Liver (tissue), 9 donors: Measurements from ENCODE around the gene GNPTG. TPM values are rescaled to one million over a fixed set of nuclear protein-coding genes. Genes with fewer than 3 reads are reported as not detected.

Experiments
- DNase-seq: peaks from one replicate; pipeline ENCODE4 v3.0.0-alpha.2; 2017; ENCODE audit warnings: low spot score
- H3K27ac ChIP-seq, 2 donors: one replicate each; pipeline ENCODE4 v1.7.0; 2013; ENCODE audit warnings: inconsistent platforms in 2 of 2, low read length in 2 of 2, control low read depth in 1 of 2, low read depth in 1 of 2, mild to moderate bottlenecking in 1 of 2
- H3K27me3 ChIP-seq, 4 donors: one replicate each; pipeline versions ENCODE4 v1.6.1 to v1.7.0; 2013; ENCODE audit warnings: low read length in 3 of 4, inconsistent platforms in 1 of 4, mild to moderate bottlenecking in 1 of 4, moderate library complexity in 1 of 4; ENCODE audit not compliant: control insufficient read depth in 4 of 4, insufficient read depth in 4 of 4
- H3K36me3 ChIP-seq, 4 donors: one replicate each; pipeline versions ENCODE4 v1.6.1 to v1.7.0; 2013; ENCODE audit warnings: low read length in 3 of 4, mild to moderate bottlenecking in 3 of 4, low read depth in 1 of 4, moderate library complexity in 1 of 4; ENCODE audit not compliant: control insufficient read depth in 4 of 4, insufficient read depth in 3 of 4
- H3K4me1 ChIP-seq, 4 donors: one replicate each; pipeline versions ENCODE4 v1.6.1 to v1.7.0; 2013; ENCODE audit warnings: low read length in 3 of 4, mild to moderate bottlenecking in 3 of 4, moderate library complexity in 1 of 4; ENCODE audit not compliant: control insufficient read depth in 4 of 4, insufficient read depth in 4 of 4
- H3K4me3 ChIP-seq, 3 donors: one replicate each; pipeline versions ENCODE4 v1.6.1 to v1.7.0; 2013; ENCODE audit warnings: low read length in 3 of 3, control low read depth in 1 of 3, low read depth in 1 of 3, mild to moderate bottlenecking in 1 of 3
- H3K9ac ChIP-seq, 2 donors: one replicate each; pipeline ENCODE4 v1.7.0; 2013; ENCODE audit warnings: low read length in 2 of 2, mild to moderate bottlenecking in 2 of 2, moderate library complexity in 2 of 2, control low read depth in 1 of 2, low read depth in 1 of 2
- H3K9me3 ChIP-seq, 4 donors: one replicate each; pipeline versions ENCODE4 v1.6.1 to v1.7.0; 2013; ENCODE audit warnings: low read length in 3 of 4; ENCODE audit not compliant: control insufficient read depth in 4 of 4
- CTCF ChIP-seq: fragments of 150-350 bp; IDR thresholded peaks from 2 replicates; pipeline ENCODE4 v1.5.1; 2017; ENCODE audit warnings: improper control_type of control experiment, low read depth, low read length; ENCODE audit not compliant: missing input control
- EGR1 ChIP-seq, 2 donors: IDR thresholded peaks; 2 replicates each; pipeline ENCODE4 v1.6.1; 2016 to 2018; ENCODE audit warnings: antibody characterized with exemption in 2 of 2, low read depth in 2 of 2
- FOXA1 ChIP-seq: IDR thresholded peaks from 2 replicates; pipeline ENCODE4 v1.6.1; 2016; ENCODE audit warnings: antibody characterized with exemption
- FOXA2 ChIP-seq: IDR thresholded peaks from 2 replicates; pipeline ENCODE4 v1.6.1; 2016; ENCODE audit warnings: antibody characterized with exemption
- GABPA ChIP-seq, 2 donors: IDR thresholded peaks in 1 of 2; conservative IDR thresholded peaks in 1 of 2; 2 replicates each; pipeline ENCODE4 v1.6.1; 2016; ENCODE audit warnings: antibody characterized with exemption in 2 of 2, mild to moderate bottlenecking in 1 of 2, moderate library complexity in 1 of 2
- HNF4A ChIP-seq, 2 donors: conservative IDR thresholded peaks; 2 replicates each; pipeline ENCODE4 v1.6.1; 2016; ENCODE audit warnings: antibody characterized with exemption in 2 of 2, mild to moderate bottlenecking in 2 of 2
- HNF4G ChIP-seq: IDR thresholded peaks from 2 replicates; pipeline ENCODE4 v1.6.1; 2016; ENCODE audit warnings: antibody characterized with exemption
- JUND ChIP-seq, 2 donors: IDR thresholded peaks; 2 replicates each; pipeline ENCODE4 v1.6.1; 2016; ENCODE audit warnings: antibody characterized with exemption in 2 of 2
- NR2F2 ChIP-seq: IDR thresholded peaks from 2 replicates; pipeline ENCODE4 v1.6.1; 2016; ENCODE audit warnings: antibody characterized with exemption
- RAD21 ChIP-seq, 2 donors: IDR thresholded peaks; 2 replicates each; pipeline ENCODE4 v1.6.1; 2016; ENCODE audit warnings: antibody characterized with exemption in 2 of 2, mild to moderate bottlenecking in 2 of 2
- RXRA ChIP-seq, 2 donors: IDR thresholded peaks; 2 replicates each; pipeline ENCODE4 v1.6.1; 2017 to 2018; ENCODE audit warnings: antibody characterized with exemption in 2 of 2, mild to moderate bottlenecking in 1 of 2
- SP1 ChIP-seq: IDR thresholded peaks from 2 replicates; pipeline ENCODE4 v1.6.1; 2018; ENCODE audit warnings: antibody characterized with exemption, mild to moderate bottlenecking
- TAF1 ChIP-seq: conservative IDR thresholded peaks from 2 replicates; pipeline ENCODE4 v1.6.1; 2016; ENCODE audit warnings: antibody characterized with exemption, mild to moderate bottlenecking
- YY1 ChIP-seq: IDR thresholded peaks from 2 replicates; pipeline ENCODE4 v1.6.1; 2016; ENCODE audit warnings: antibody characterized with exemption, mild to moderate bottlenecking
- WGBS: extraction: QIAGEN DNeasy Blood & Tissue Kit; methylation state at CpG from one replicate; pipeline ENCODE4 v1.1.7; 2013; 5-methylcytosine and 5-hydroxymethylcytosine counted together
- polyA plus RNA-seq, 2 donors: library from polyadenylated mRNA; stranded (reverse) in 1 of 2; unstranded in 1 of 2; fragments of 200-250 nt in 1 of 2; fragments of >200 nt in 1 of 2; fragmentation: Nextera tagmentation in 1 of 2; extraction: Ambion mirVana in 1 of 2; gene quantifications; one replicate each; pipeline versions ENCODE4 v1.2.1 to v1.2.3, GENCODE V29; 2013 to 2015
- total RNA-seq, 2 donors: library from RNA; depleted of rRNA; stranded (reverse); fragments of >200 nt; gene quantifications; one replicate each; pipeline ENCODE4 v1.2.3, GENCODE V29; 2014
- TF ChIP-seq, protein P1 (sequence below): IDR thresholded peaks from 2 replicates; pipeline ENCODE4 v1.6.1; 2016; ENCODE audit warnings: antibody characterized with exemption
- TF ChIP-seq, protein P2 (sequence below): IDR thresholded peaks from 2 replicates; pipeline ENCODE4 v1.6.1; 2016; ENCODE audit warnings: antibody characterized with exemption, mild to moderate bottlenecking
- donor health status: healthy.
- donor health status: healthy.
- donor health status: healthy.
- donor health status: healthy.
- donor health status: healthy.

The GNPTG gene
- total and polyA plus RNA-seq, 4 donors, result 24.4 to 79.6 (median 41.0) TPM

DNA sequence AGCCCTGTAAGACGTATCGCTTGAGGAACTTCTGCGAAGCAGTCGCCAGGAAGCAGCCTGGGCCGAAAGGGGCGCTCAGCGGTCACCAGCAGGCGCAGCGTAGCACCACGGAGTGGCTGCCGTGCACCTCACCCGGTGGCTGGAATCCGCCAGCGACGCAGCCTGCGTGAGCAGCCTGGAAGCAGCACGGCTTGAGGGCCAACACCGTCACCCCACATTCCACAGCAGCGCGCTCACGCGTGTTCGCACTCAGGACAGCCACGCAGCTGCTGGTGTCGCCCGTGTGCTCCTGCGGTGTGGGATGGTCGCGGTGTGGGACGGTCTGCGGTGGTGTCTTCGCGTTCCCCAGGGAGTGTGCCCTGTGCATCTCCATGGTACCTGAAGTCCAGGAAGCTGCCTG lies 32.7 kb upstream of the GNPTG start:
- WGBS, result 95% methylated on average over 33 of the region's 33 CpGs
- Histone ChIP-seq H3K9me3 (no peaks in the 10 kb centered on the region), H3K27ac (no peak overlapping the region), H3K4me3 (no peak overlapping the region), H3K27me3 (no peaks in the 10 kb centered on the region), H3K9ac (no peak overlapping the region), H3K4me1 (peaks cover 0 to 2% (median 0%) of the 10 kb centered on the region in 4 donors), H3K36me3 (peaks cover 40 to 85% (median 47%) of the 10 kb centered on the region in 4 donors)
- TF ChIP-seq HNF4A (conservative IDR thresholded peaks at IDR 0.05) (no peak), FOXA1 (no peak)
- TF ChIP-seq, protein P1, sequence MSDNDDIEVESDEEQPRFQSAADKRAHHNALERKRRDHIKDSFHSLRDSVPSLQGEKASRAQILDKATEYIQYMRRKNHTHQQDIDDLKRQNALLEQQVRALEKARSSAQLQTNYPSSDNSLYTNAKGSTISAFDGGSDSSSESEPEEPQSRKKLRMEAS, result no peak
- no peak for DNase-seq

GRCh38 chr16:1320097-1320496 lies 31.6 kb upstream of the GNPTG start:
- Histone ChIP-seq H3K4me1 (no peaks in the 10 kb centered on the region), H3K36me3 (peaks cover 34 to 86% (median 48%) of the 10 kb centered on the region in 4 donors), H3K27ac (no peak overlapping the region), H3K9ac (no peak overlapping the region), H3K27me3 (no peaks in the 10 kb centered on the region), H3K9me3 (no peaks in the 10 kb centered on the region), H3K4me3 (no peak overlapping the region)
- 88% methylated on average over 12 of the region's 12 CpGs for WGBS
- no peak for TF ChIP-seq RAD21 (IDR thresholded peaks at IDR 0.05)
- TF ChIP-seq FOXA1, result no peak
- no peak for TF ChIP-seq NR2F2
- TF ChIP-seq EGR1 (IDR thresholded peaks at IDR 0.05; ENCODE audit: low read depth in 2 of 2), result no peak
- TF ChIP-seq FOXA2, result no peak
- TF ChIP-seq SP1, result no peak
- no peak for TF ChIP-seq JUND (IDR thresholded peaks at IDR 0.05)
- no peak for TF ChIP-seq RXRA (IDR thresholded peaks at IDR 0.05)
- no peak for TF ChIP-seq HNF4G
- no peak for TF ChIP-seq GABPA (IDR thresholded peaks at IDR 0.05 in 1 of 2, conservative IDR thresholded peaks at IDR 0.05 in 1 of 2)
- TF ChIP-seq YY1, result no peak
- TF ChIP-seq TAF1, result no peak
- no peak for TF ChIP-seq CTCF
- TF ChIP-seq, protein P2, sequence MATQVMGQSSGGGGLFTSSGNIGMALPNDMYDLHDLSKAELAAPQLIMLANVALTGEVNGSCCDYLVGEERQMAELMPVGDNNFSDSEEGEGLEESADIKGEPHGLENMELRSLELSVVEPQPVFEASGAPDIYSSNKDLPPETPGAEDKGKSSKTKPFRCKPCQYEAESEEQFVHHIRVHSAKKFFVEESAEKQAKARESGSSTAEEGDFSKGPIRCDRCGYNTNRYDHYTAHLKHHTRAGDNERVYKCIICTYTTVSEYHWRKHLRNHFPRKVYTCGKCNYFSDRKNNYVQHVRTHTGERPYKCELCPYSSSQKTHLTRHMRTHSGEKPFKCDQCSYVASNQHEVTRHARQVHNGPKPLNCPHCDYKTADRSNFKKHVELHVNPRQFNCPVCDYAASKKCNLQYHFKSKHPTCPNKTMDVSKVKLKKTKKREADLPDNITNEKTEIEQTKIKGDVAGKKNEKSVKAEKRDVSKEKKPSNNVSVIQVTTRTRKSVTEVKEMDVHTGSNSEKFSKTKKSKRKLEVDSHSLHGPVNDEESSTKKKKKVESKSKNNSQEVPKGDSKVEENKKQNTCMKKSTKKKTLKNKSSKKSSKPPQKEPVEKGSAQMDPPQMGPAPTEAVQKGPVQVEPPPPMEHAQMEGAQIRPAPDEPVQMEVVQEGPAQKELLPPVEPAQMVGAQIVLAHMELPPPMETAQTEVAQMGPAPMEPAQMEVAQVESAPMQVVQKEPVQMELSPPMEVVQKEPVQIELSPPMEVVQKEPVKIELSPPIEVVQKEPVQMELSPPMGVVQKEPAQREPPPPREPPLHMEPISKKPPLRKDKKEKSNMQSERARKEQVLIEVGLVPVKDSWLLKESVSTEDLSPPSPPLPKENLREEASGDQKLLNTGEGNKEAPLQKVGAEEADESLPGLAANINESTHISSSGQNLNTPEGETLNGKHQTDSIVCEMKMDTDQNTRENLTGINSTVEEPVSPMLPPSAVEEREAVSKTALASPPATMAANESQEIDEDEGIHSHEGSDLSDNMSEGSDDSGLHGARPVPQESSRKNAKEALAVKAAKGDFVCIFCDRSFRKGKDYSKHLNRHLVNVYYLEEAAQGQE, result no peak
- no peak for DNase-seq
